Stimulated activated naive CD8-positive, alpha-beta T cell treated with anti-CD3 and anti-CD28 coated beads, Interleukin-15, Interleukin-2, amounts not matched to agents 100 U/mL and 50 U/mL, for 24 hours (primary cell): Measurements from ENCODE around the gene CDH5.

Experiments used
- ATAC-seq: fragments of 150-1000 bp; cut with Tn5 transposase; one replicate; pipeline ENCODE4 v1.10.0; 2021
- DNase-seq: peaks from one replicate; pipeline ENCODE4 v3.0.0; 2021

Gene CDH5

DNA sequence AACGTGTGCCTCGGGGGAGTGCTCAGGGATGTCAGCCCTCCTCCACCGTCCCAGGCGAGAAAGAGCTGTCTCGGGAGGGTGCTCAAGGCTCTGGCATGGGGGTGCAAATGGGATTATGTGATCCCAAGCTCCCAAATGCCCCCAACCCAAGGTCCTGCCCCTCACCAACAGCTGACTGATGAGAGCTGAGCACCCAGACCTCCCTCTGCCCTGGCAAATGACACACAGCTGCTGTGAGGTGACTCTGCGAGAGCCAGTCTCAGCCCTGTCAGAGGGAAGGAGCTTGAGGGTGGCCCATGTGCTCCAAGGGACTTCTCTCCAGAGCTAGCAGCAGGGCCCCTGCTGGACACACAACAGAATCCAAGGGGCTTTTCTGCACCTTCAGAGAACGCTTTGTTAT lies 7.7 kb downstream of the CDH5 start:
- no peak for DNase-seq
- no peak for ATAC-seq

DNA sequence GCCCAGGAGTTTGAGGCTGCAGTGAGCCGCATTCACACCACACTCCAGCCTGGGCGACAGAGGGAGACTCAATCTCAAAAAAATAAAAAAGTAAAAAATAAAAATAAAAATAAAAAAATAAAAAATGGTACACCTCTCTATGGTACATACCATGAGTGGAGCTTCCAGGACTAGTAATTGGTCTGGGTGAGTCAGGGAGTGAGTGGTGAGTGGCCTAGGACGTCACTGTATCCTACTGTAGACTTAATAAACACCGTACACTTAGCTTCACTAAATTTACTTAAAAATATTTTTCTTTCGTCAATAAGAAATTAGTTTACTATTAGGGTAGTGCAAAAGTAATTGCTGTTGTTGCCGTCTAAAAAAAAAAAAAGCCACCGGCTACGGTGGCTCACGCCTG lies 9.0 kb downstream of the CDH5 start:
- no peak for ATAC-seq
- DNase-seq, result no peak

DNA sequence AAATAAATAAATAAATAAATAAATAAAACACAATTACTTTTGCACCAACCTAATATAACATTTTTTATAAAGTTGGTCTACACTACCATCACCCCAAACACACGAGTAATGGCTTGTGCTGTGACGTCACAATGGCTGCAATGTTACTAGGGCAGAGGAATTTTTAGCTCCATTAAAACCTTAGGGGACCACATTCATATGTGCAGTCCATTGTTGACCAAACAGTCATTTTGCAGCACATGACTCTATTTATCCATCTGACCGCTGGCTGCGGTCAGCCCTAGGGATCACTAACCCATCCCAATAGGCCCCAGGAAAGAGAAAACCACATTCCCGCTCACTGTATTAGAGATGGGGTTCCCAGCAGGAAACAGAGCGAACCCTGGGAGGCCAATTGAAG lies 9.6 kb downstream of the CDH5 start:
- DNase-seq (no peak), ATAC-seq (no peak)

DNA sequence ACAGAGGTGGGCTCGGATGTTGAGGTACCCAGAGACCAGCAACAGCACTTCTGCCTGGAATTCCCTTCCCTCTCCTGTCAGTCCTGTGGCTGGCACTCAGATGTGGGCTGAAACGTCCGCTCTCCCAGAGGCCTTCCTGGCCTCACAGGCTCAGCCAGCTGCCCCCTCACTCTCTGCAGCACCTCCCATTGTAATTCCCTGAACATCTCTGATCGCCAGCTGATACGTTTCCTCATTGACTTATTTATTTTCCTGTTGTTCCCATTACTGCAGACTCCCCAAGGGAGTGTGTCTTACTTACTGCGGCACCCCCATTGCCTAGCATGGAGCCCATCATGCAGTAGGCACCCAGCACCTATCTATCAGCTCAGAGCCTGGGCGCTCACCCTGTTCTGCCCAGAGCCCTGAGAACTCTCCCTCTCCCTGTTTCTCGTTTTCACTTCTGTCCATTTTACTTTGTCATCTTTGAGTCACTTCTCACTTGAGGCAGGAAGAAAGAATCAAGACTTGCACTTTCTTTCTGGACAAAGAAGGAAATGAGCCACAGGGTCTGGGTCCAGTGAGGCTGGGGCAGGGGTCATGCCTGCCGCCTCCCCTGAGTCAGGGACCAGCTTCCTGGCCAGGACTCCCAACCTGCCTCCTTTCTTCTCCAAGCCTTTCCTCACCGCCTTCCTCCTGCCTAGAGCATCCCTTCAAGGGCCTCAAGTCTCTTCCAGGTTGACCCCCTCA lies 10.2 kb downstream of the CDH5 start:
- ATAC-seq (no peak), DNase-seq (no peak)

DNA sequence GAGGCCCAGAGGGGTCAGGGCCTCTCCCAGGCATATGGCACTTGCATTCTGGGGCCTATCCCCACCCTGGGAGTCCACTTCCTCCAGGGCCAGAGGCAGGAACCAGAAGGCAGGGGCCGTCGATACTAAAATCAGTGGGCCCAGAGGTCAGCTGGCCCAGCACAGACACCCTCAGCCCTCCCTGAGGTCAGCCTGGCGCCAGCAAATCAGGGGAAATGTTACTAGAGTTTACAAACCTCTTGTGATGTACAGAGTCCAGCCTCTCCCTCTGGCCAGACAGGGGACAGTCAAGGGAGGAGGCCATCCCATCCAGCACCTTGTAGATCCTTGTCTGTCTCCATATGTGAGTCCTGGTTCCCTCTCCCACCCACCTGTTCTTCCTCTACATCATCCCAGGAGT lies 10.8 kb downstream of the CDH5 start:
- ATAC-seq (no peak), DNase-seq (no peak)

DNA sequence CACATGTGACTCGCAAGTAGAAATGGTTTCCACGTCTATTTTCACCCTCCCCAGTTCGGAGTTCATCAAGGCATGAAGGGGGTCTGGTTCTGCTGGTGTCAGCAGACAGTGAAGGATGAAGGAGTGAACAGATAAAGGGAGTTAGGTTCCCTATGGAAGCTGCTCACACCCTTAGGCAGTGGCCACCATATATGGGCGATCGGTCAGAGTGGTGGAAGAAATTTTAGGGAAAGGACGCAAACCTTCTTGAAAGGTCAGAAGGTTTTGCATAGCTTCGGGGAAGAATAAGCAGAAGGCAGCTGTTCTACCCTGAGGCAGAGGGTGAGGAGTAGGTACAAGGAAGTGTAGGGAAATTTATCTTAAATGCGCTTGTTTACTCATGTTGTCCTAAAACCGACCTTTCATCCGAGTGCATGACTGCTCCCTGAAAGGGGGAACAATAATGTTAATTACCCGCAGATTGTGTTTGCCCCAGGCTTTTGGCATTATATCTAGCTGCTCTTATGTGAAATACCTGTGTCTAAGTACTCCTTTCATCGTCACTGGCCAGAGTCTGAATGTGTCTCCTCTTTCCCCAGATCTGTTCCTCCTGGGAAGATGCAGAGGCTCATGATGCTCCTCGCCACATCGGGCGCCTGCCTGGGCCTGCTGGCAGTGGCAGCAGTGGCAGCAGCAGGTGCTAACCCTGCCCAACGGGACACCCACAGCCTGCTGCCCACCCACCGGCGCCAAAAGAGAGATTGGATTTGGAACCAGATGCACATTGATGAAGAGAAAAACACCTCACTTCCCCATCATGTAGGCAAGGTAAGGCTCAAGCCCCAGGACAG lies 12.5 kb downstream of the CDH5 start:
- DNase-seq (no peak), ATAC-seq (no peak)

DNA sequence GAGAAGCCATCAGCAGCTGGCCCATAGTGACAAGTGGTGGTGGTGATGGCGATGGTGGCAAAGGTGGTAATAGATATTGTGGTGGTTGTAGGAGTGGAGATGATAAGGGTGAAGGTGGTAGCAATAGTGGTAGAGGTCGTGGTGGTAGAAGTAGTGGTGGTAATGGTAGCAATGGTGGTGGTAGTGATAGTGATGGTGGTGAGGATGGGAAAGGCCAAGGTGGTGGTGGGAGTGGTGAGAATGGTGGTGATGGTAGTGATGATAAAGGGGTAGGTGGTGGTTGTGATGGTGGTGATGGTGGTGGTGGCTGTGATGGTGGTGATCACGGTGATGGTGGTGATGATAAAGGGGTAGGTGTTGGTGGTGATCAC lies 13.1 kb downstream of the CDH5 start:
- ATAC-seq, result no peak
- no peak for DNase-seq

DNA sequence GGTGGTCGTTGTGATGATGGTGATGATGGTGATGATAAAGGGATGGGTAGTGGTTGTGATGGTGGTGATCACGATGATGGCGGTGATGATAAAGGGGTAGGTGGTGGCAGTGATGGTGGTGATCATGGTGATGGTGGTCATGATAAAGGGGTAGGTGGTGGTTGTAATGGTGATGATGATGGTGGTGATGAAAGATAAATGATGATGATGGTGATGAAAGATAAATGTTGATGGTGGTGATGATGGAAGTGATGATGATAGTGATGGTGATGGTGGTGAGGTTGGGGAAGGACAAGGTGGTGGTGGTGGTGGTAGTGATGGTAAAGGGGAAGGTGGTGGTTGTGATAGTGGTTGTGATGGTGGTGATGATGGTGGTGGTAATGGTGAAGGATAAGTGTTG lies 13.9 kb downstream of the CDH5 start:
- ATAC-seq (no peak), DNase-seq (no peak)

DNA sequence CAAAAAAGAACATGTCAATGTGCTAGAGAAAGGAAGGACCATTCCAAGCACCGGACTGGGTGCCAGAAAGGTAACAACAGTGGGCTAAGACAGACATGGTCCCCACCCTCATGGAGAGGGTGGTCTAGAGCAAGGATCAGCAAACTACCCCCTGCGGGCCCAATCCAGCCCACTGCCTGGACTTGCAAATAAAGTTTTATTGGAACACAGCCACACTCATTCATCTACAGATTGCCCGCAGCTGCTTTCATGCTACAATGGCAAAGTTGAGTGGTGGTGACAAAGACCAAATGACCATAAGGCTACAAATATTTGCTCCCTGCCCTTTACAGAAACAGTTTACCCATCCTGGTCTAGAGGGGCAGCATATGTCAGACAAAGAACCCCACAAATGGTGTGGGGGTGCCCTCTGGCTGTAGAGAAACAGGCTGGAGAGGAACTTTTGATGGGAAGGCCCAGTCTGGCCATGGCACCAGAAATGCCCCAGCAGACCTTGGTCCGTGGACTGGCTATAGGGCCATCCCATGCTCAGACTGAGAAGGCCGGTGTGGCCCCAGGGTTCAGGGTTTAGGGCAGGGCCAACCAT lies 15.2 kb downstream of the CDH5 start:
- DNase-seq, result no peak
- ATAC-seq, result no peak

DNA sequence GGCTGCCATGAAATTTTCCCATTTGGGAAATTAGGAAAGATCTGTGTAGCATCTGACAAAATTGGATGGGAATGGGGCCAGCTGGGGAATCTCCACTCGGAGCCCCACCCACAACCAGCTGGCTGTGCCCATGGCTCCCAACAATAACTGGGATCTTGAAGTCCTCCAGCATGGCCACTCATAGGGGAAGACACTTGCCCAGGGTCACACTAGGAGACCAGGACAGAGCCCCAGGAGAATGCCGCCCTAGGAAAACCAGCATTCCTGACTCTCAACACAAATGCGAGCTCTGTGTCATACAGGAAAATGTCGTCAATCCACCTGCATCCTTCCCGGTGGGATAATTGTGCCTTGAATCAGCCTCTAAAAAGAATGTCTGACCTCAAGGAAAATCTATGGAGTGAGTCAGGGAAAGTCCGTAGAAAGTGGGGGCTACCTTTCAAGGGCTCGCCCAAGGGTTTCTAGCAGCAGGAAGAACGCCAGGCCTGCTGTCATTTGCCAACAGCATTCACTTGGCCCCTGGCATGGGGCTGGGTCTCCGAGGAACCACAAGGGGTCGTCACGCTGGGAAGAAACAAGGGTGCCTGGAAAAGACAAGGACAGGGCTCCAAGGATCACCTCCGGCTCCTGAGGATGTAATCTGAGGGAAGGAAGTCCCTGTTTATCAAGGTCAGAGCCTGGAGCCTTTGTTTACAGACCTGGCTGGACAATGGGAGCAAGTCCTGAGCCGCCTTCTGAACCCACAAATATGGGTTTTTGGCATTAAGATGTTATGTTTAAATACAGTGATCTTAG lies 15.9 kb downstream of the CDH5 start:
- DNase-seq, result no peak

DNA sequence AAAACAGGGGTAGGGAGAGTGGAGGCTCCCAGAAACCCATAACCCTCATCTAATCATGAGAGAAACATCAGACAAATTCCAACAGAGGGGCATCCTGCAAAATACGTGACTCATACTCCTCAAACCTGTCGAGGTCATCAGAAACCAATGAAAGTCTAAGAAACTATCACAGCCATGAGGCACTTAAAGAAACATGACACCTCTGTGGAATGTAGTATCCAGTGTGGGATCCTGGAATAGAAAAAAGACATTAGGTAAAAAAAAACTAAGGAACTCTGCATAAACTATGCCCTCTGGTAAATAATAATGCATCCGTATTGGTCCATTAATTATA lies 16.4 kb downstream of the CDH5 start:
- DNase-seq (no peak), ATAC-seq (no peak)

More for the DNA sequence above, 15.9 kb downstream of the CDH5 start:
- no peak for ATAC-seq

DNA sequence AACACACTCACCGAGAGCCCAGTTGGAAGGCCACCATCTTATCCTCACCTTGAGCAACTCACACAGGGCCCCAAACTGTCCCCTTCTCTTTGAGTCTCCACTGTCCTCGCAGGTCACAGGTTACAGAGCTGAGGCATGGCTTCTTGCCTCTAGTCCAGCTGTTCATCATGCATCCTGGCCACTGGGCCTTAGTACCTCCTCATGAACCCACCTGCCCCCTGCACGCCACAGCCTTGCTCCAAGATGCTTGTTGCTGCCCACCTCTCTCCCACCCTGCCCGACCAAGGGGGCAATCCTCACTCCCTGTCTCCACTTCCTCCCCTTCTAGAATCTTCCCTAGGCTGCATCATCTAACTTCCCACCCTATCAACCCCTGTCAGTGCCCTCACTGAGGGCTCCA lies 17.1 kb downstream of the CDH5 start:
- no peak for ATAC-seq

DNA sequence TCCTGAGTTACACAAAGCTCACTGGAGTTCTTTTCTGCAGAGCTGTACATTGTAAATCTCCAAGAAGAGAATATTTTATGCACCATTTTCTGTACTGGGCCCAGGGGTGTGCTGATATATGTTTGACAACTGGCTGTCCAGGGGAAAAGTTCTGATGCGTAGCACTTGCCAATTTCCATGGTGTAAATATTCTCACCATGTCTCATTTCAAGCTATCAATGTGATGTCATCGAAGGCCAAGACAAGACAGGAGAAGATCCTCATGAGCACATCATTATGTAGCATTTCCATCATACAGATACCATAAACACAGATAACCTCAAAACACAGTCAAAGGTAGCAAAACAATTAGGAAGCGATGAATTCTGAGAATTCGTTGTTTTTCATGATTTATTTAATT lies 18.9 kb downstream of the CDH5 start:
- no peak for DNase-seq
- ATAC-seq, result no peak

More for the DNA sequence above, 17.1 kb downstream of the CDH5 start:
- no peak for DNase-seq

DNA sequence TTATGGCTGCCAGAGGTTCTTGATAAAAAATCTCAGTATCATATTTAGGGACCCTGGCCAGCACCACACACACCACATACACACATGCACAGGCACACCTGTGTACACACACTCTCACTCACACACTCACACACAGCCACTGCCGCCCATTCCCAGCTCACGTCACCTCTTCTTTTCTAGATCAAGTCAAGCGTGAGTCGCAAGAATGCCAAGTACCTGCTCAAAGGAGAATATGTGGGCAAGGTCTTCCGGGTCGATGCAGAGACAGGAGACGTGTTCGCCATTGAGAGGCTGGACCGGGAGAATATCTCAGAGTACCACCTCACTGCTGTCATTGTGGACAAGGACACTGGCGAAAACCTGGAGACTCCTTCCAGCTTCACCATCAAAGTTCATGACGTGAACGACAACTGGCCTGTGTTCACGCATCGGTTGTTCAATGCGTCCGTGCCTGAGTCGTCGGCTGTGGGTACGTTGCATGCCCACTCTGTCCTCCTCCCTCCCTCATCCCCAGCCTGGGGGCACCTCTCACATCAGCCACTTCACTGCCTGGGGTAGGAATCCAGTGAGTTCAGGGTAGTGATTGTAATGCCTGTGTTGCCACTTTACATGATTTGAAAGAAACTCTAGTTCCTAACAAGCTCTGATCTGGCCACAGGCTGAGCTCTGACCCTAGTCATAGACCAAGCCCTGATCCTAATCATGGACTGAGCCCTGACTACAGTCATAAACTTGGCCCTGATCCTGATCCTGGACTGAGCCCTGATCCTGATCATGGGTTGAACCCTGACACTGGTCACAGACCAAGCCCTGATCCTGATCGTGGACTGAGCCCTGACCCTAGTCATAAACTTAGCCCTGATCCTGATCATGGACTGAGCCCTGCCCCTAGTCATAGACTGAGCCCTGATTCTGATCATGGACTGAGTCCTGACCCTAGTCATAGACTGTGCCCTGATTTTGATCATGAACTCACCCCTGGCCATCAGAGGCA lies 20.4 kb downstream of the CDH5 start:
- DNase-seq (no peak), ATAC-seq (no peak)

DNA sequence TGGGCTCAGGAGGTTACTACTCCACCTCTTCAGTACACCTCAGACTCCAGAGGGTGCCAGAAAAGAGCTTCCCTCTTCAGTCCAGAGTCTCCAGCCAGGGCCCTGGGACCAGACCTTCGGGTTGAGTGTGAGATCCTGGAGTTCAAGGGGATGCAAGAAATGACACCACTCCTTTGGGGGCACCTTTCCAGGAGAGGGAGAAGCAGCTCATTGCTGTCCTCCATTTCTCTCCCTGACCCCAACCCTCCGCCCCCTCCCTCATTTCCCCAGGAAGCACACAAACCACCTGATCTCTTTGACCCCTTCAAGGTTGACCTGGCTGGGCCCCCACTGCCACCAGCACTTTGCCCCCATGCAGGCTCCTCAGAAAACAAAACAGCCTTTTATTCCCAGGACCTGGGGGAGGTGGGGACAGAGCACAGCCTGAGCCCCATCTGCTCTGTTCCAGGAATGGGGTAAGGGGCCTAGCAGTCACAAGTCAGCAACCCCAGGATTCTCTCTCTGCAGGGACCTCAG lies 21.4 kb downstream of the CDH5 start:
- ATAC-seq, result no peak
- DNase-seq, result no peak

DNA sequence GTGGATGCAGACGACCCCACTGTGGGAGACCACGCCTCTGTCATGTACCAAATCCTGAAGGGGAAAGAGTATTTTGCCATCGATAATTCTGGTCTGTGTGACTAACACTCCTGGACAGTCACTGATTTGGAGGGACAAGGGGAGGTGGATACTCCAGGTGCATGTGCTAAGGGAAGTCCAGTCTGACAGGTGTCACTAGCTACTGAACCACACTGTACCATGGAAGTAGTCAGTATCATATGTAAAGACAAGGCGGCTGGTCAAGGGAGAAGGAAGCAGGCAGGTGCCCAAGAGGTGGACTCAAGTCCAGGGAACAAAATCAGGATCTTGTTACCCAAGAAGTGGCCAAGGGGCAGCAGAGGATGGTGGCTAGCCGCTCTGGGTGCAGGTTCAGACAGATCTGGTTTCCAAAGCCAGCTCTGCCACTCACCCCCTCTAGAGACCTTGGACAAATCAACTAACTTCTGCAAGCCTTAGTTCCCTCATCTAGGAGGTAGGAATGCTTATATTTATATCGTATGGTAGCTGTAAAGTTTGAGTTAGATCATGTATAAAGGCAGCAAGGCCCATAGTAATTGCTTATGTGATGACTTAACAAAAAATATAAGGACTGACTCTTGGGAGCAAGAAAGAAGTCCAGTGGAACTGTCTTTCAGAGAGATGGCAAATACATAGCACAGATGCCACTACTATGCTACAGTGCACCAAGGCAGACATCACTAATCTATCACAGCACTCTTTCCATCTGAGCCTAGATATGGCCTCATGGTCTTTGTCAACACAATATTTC lies 22.1 kb downstream of the CDH5 start:
- ATAC-seq (no peak), DNase-seq (no peak)

DNA sequence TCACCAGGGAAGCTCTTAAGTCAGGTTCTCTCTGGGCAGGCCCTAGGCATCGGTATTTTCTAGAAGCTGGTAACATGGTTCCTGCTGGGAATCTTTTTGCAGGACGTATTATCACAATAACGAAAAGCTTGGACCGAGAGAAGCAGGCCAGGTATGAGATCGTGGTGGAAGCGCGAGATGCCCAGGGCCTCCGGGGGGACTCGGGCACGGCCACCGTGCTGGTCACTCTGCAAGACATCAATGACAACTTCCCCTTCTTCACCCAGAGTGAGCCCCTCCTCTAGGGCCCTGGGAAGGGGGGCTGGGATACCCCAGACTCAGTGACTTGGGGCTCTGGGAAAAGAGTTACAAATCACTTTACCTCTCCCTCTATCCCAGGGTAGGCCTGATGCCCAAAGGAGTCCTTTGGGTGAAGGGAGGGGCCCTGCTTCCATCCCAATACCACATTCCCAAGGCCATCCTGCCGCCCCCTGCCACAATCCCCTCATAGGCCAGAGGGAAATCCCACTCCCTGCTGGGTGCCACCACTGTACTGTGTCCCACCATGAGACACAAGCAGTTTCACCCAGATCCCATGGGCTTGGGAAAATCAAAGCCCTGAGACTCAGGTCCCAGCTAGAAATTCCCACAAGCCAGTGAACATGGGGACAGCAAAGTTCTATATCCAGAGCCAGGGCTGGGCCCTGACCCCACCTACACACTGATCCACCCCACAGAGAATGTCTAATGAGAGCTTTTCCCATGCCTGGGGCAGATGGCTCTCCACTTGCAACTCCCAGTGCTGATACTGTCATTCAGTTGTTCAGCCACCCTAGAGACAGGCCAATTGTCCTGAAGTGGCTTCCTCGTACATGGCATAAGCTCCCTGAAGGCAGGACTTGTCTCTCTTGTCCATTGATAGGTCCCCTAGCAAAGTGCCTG lies 23.0 kb downstream of the CDH5 start:
- ATAC-seq (no peak), DNase-seq (no peak)

DNA sequence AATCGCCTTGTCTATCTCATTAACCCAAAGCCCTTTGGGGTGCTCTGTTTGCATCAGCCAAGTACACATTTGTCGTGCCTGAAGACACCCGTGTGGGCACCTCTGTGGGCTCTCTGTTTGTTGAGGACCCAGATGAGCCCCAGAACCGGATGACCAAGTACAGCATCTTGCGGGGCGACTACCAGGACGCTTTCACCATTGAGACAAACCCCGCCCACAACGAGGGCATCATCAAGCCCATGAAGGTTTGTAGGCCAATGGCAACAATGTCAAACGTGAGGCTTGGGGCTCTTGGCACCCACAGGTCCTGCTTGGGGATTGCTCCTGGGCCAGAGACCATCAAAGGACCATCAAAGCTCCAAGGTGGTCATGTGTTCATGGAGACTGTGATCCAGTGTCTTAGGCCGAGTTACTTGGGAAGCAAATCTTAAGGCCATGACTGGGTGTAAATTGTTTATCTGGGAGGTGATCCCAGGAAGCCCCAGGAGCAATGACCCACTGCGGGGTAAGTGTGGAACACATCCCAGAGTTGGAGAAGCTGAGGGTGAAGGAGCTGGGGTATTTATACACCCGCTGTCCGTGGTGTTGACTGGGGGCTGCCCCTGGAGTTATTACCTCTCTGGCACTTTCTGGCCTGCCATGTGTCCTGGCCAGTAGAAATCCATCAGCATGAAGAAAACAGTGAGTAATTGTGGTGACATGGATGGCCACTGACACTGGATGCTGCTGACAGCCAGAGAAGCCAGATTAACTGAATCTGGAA lies 24.0 kb downstream of the CDH5 start:
- DNase-seq (no peak), ATAC-seq (no peak)
